SK-N-SH (cell line): ENCODE data around the gene SLC35G2. TPM values are rescaled to one million over a fixed set of nuclear protein-coding genes. Genes with fewer than 3 reads are reported as not detected.
A peak's percentile ranks its signal among the peaks of the same experiment; 100 is the strongest.

Source experiments
- CTCF ChIA-PET: fragments of 300-600, 350-600 bp; formaldehyde crosslinking; extraction: SDS; loops from one replicate; lab custom pipeline; 2021; lab: Yijun Ruan, JAX
- POLR2A ChIA-PET: fragments of 350-600 bp; sonication (Branson Sonifier 250); formaldehyde crosslinking; extraction: SDS; loops from one replicate; lab custom pipeline; 2020; ENCODE audit warnings: antibody characterized with exemption, inconsistent platforms; lab: Yijun Ruan, JAX
- DNase-seq: peaks from one replicate; pipeline ENCODE4 v3.0.0; 2012
- H2AFZ ChIP-seq: fragments of 200-600 bp; sonication (generic); 2 replicates; pipeline ENCODE4 v1.8.1; 2016; ENCODE audit warnings: antibody characterized with exemption, mild to moderate bottlenecking, low read depth
- H3F3A ChIP-seq: fragments of 200-600 bp; sonication (generic); replicated peaks from 2 replicates; pipeline ENCODE3; 2016; ENCODE audit warnings: antibody characterized with exemption, mild to moderate bottlenecking; ENCODE audit not compliant: insufficient read depth
- H3K27ac ChIP-seq, 2 experiments: fragments of 200-500 bp in 1 of 2; fragments of 200-600 bp in 1 of 2; sonication (Bioruptor generic) in 1 of 2; sonication (generic), shearing (Covaris generic) in 1 of 2; 2 replicates each; pipeline versions ENCODE4 v1.5.1 to v1.6.1; 2014 to 2016; ENCODE audit warnings: low read depth in 2 of 2, inconsistent platforms in 1 of 2, low read length in 1 of 2, mild to moderate bottlenecking in 1 of 2, mixed read lengths in 1 of 2
- H3K27me3 ChIP-seq: fragments of 200-600 bp; sonication (generic), shearing (Covaris generic); 2 replicates; pipeline ENCODE4 v1.6.1; 2016; ENCODE audit warnings: mixed run types; ENCODE audit not compliant: insufficient read depth
- H3K36me3 ChIP-seq, 2 experiments: fragments of 200-500 bp in 1 of 2; fragments of 200-600 bp in 1 of 2; sonication (Bioruptor generic) in 1 of 2; sonication (generic) in 1 of 2; replicated peaks in 1 of 2; 2 replicates each; pipeline versions ENCODE3 to v1.5.1; 2014 to 2016; ENCODE audit warnings: low read length in 1 of 2, mild to moderate bottlenecking in 1 of 2; ENCODE audit not compliant: insufficient read depth in 2 of 2, control insufficient read depth in 1 of 2
- H3K4me1 ChIP-seq, 2 experiments: fragments of 200-500 bp in 1 of 2; fragments of 200-600 bp in 1 of 2; sonication (Bioruptor generic) in 1 of 2; sonication (generic), shearing (Covaris generic) in 1 of 2; 2 replicates each; pipeline versions ENCODE4 v1.5.1 to v1.6.1; 2014 to 2016; ENCODE audit warnings: low read depth in 1 of 2, low read length in 1 of 2, mixed run types in 1 of 2; ENCODE audit not compliant: insufficient read depth in 2 of 2, control insufficient read depth in 1 of 2
- H3K4me2 ChIP-seq: fragments of 200-600 bp; sonication (generic), shearing (Covaris generic); 2 replicates; pipeline ENCODE4 v1.6.1; 2017; ENCODE audit warnings: mixed run types
- H3K4me3 ChIP-seq, 2 experiments: fragments of 200-500 bp in 1 of 2; fragments of 200-600 bp in 1 of 2; sonication (Bioruptor generic) in 1 of 2; sonication (generic), shearing (Covaris generic) in 1 of 2; 2 replicates each; pipeline versions ENCODE4 v1.5.1 to v1.8.1; 2014 to 2016; ENCODE audit warnings: low read depth in 2 of 2, inconsistent platforms in 1 of 2, low read length in 1 of 2, mild to moderate bottlenecking in 1 of 2, mixed read lengths in 1 of 2, moderate library complexity in 1 of 2
- H3K79me2 ChIP-seq: fragments of 200-600 bp; sonication (generic); 2 replicates; pipeline ENCODE4 v1.8.1; 2017; ENCODE audit warnings: mild to moderate bottlenecking; ENCODE audit not compliant: insufficient read depth
- H3K9ac ChIP-seq: fragments of 200-600 bp; sonication (generic); 2 replicates; pipeline ENCODE4 v1.6.1; 2017; ENCODE audit warnings: mixed run types
- H3K9me2 ChIP-seq: fragments of 200-600 bp; sonication (generic); 2 replicates; pipeline ENCODE4 v1.6.1; 2017; ENCODE audit warnings: mixed run types
- H3K9me3 ChIP-seq: fragments of 200-600 bp; sonication (generic); 2 replicates; pipeline ENCODE4 v1.6.1; 2017; ENCODE audit warnings: mixed run types, mild to moderate bottlenecking, moderate library complexity
- H4K20me1 ChIP-seq: fragments of 200-600 bp; sonication (generic); 2 replicates; pipeline ENCODE4 v1.6.1; 2017; ENCODE audit warnings: mild to moderate bottlenecking, mixed run types; ENCODE audit not compliant: insufficient read depth
- CHD2 ChIP-seq: fragments of 150-350 bp; IDR thresholded peaks from 2 replicates; pipeline ENCODE4 v1.6.1; 2018; ENCODE audit warnings: low read length; ENCODE audit not compliant: partially characterized antibody
- EP300 ChIP-seq, 2 experiments: IDR thresholded peaks; 2 replicates each; pipeline versions ENCODE4 v1.4.0 to v1.6.1; 2012; ENCODE audit warnings: borderline replicate concordance in 1 of 2, low read depth in 1 of 2, low read length in 1 of 2
- FOXJ3 ChIP-seq: sonication (generic); formaldehyde crosslinking; IDR thresholded peaks from 2 replicates; pipeline ENCODE4 v1.5.1; 2020; ENCODE audit warnings: mild to moderate bottlenecking, missing genetic modification reagents
- GATA2 ChIP-seq: sonication (generic); formaldehyde crosslinking; IDR thresholded peaks from 2 replicates; pipeline ENCODE4 v1.5.0; 2020; ENCODE audit warnings: mild to moderate bottlenecking, missing genetic modification reagents
- MAX ChIP-seq: IDR thresholded peaks from 2 replicates; pipeline ENCODE4 v1.4.0; 2012; ENCODE audit warnings: low read depth
- MEF2A ChIP-seq: IDR thresholded peaks from 2 replicates; pipeline ENCODE4 v1.4.0; 2012; ENCODE audit warnings: low read depth, borderline replicate concordance
- MXI1 ChIP-seq: IDR thresholded peaks from 2 replicates; pipeline ENCODE4 v1.6.1; 2012; ENCODE audit warnings: mild to moderate bottlenecking, low read depth, low read length, improper control_type of control experiment
- REST ChIP-seq: IDR thresholded peaks from 2 replicates; pipeline ENCODE4 v1.6.1; 2012; ENCODE audit warnings: mild to moderate bottlenecking, low read depth, low read length, moderate library complexity
- SIN3A ChIP-seq: IDR thresholded peaks from 2 replicates; pipeline ENCODE4 v1.6.1; 2012; ENCODE audit warnings: low read depth, mild to moderate bottlenecking, low read length, moderate library complexity, borderline replicate concordance
- ZBTB33 ChIP-seq: IDR thresholded peaks from 2 replicates; pipeline ENCODE4 v1.4.0; 2012; ENCODE audit warnings: low read depth, borderline replicate concordance
- WGBS: methylation state at CpG from one replicate; pipeline ENCODE4 v1.1.6; 2017; ENCODE audit warnings: low lambda C conversion rate; 5-methylcytosine and 5-hydroxymethylcytosine counted together
- polyA plus RNA-seq, 3 experiments: library from polyadenylated mRNA; depleted of rRNA; stranded (reverse); fragments of >200 nt; gene quantifications; 2 replicates each; pipeline ENCODE4 v1.2.3, GENCODE V29; 2012

Gene SLC35G2
- polyA plus RNA-seq, 1 of the 3 experiments (the other 2 are of a cell fraction), result 9.7 TPM

- H3K9me3 ChIP-seq, result peaks cover 4% of the 10 kb centered on the region; the same call in 1 of the 2 replicates
- TF ChIP-seq FOXJ3 (CRISPR knock-in tag), result no peak
- peak; percentile 68; the same call in 1 of the 2 replicates for TF ChIP-seq MEF2A
- TF ChIP-seq MAX, result peak; percentile 84
- TF ChIP-seq CHD2, result no peak
- TF ChIP-seq MXI1, result peak; percentile 84
- no peak for TF ChIP-seq GATA2
- TF ChIP-seq SIN3A, result peak; percentile 93; the same call in 1 of the 2 replicates
- peak; percentile 96 for TF ChIP-seq REST
- TF ChIP-seq ZBTB33, result no peak
- no peak for TF ChIP-seq EP300 (IDR thresholded peaks at IDR 0.05; ENCODE audit: borderline replicate concordance in 1 of 2, low read depth in 1 of 2, low read length in 1 of 2)
- H3K9ac ChIP-seq, result peak overlapping the region; percentile 91
- H3F3A ChIP-seq, result peaks cover 13% of the 10 kb centered on the region
- peak overlapping the region; percentile 87 for H2AFZ ChIP-seq
- ChIA-PET POLR2A (interaction anchor here (1.1 kb wide), 1 partner anchor 68 kb away, joined by 4 read pairs; the partner anchor contains the start of gene STAG1), CTCF (interaction anchor here (1.1 kb wide), 1 partner anchor 68 kb away, joined by 4 read pairs; the partner anchor contains the start of gene STAG1)
- no peaks in the 10 kb centered on the region for H3K9me2 ChIP-seq
- peak overlapping the region; percentile 77 to 81 for H3K4me3 ChIP-seq
- H3K79me2 ChIP-seq, result peaks cover 54% of the 10 kb centered on the region
- H3K27me3 ChIP-seq, result no peaks in the 10 kb centered on the region
- peak overlapping the region; percentile 97 for H3K4me2 ChIP-seq
- H3K27ac ChIP-seq, result peak overlapping the region; percentile 87 to 96
- H3K36me3 ChIP-seq, result peaks cover 0 to 21% of the 10 kb centered on the region in 2 experiments
- DNase-seq, result peak; percentile 52
- H4K20me1 ChIP-seq, result peaks cover 26% of the 10 kb centered on the region
- 7% methylated on average over 47 of the region's 51 CpGs for WGBS
- H3K4me1 ChIP-seq, result peaks cover 10% of the 10 kb centered on the region in 2 experiments; a peak in 3 of 4 replicates
Measured at GRCh38 chr3:136819731-136820679, 1.1 kb downstream of the SLC35G2 start.
